Hematopoietic multipotent progenitor cell treated with erythropoietin and hydrocortisone succinate and interleukin-3 and kit ligand, for 4 days (in vitro differentiated cells): Measurements from ENCODE around the gene UBE2E2.
"Not testable (repeated sequence)": the region's sequence is repeated elsewhere in the genome, so short reads cannot be mapped to it uniquely, and the experiment has no call there.

ENCODE experiments used
- DNase-seq: peaks from one replicate; pipeline ENCODE4 v3.0.0-alpha.2; 2015

UBE2E2 gene

GRCh38 chr3:23336853-23337252 lies 133.7 kb downstream of the UBE2E2 start:
- not testable (repeated sequence) for DNase-seq

DNA sequence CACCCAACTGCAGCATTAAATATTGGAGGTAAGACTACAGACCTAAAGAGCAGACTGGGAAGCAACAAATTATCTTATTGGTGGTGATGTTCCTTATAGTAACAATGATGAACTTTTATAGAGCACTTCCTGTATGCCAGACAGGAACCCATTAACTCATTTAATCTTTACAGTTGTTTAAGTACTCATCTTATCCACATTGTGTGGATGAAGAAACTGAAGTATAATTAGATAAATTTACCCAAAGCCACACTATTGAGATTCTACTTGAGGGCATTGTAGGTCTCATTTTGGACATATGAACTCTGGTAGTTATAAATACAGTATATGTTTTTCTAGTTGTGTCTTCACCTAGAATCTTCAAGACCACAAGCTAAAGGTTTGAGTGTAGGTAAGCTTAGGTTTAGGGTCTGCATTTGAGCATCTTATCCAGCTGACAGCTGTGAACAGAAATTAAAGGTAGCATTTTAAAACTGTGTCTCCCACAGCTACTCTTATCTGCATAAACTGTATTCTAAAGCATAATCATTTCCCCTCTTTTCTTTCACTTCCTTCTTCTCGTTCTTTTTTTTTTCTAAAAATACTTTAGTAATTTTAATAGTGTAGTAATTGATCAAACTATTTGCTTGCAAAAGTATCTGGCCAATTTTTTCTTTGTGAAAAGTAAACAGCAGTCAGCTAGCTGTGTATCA lies 138.2 kb downstream of the UBE2E2 start:
- peak; percentile 9 for DNase-seq

DNA sequence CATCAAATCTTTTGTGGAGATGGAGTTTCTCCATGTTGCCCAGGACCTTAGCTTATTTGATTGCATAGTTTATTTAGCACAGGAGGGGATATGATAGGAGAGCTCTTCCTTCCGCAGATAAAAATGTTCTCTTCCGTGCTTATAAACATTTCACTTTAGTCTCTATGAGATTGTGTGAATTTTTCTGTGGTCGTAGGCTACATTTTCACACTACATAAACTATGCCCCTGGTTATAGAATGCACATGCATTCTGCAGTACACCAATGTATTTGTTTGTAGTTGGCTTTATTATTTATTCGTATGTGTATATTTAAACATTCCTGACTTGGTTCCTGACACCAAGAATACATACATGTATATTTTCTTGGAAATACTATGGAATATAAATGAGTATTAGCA lies 139.2 kb downstream of the UBE2E2 start:
- DNase-seq = no peak

DNA sequence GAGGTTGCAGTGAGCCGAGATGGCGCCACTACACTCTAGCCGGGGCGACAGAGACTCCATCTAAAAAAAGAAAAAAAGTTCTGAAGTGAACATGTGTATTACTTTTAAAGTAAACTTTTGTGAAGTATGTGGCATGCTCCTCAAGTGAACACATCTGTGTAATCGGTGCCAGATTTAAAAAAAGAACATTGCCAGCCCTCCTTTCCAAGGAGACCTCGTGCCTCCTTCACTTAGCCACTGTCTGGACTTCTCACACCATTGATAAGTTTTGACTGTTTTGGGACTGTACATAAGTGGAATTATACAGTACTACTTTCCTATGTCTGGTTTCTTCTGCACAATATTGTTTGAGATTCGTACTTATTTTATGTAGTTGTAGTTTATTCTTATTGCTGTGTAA lies 140.4 kb downstream of the UBE2E2 start:
- DNase-seq = no peak

GRCh38 chr3:23344886-23345285 lies 141.8 kb downstream of the UBE2E2 start:
- no peak for DNase-seq

- not testable (repeated sequence) for DNase-seq
These were observed 146.3 kb downstream of the UBE2E2 start for GRCh38 chr3:23349444-23349843.

- no peak for DNase-seq
These were observed 153.0 kb downstream of the UBE2E2 start for GRCh38 chr3:23356169-23356568.

GRCh38 chr3:23356923-23357322 lies 153.8 kb downstream of the UBE2E2 start:
- no peak for DNase-seq

- no peak for DNase-seq
These were observed 156.0 kb downstream of the UBE2E2 start for GRCh38 chr3:23359116-23359515.

- peak; percentile 47 for DNase-seq
These were observed 161.9 kb downstream of the UBE2E2 start for GRCh38 chr3:23365066-23365465.

DNA sequence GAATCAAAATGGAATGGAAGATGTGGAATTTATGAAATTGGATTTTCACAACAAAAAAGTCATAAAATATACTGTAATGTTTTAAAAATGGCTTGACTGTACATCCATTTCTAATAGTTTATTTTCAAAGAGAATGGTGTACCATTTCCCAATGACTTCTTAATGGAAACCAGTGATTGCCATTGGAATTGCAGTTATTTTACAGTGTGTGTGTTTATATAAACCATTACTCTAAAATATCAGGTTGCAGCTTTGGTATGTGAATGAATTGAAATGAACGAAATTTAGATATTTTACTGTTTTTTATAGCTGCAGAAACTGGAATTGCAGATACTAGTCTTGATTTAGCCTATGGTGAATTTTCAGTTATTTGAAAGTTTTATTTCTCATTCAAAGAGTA lies 165.6 kb downstream of the UBE2E2 start:
- no peak for DNase-seq

DNA sequence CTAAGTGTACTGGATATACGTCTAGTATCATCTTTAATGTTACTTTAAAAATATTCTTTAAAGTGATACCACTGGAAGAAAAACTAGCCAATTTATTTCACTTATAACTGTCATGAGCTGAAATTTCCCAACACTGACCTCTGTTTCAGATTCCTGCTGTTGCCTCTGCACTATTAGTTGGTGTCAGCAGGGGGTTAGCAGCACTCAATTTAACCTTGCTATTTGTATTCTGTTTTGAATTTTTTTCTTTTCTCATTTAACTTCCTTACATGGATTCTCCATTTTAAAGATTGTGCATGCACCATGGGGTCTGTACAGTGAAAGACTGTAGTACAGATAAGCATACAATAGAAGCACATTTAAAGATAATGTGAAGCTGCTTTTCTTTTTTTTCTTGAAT lies 169.2 kb downstream of the UBE2E2 start:
- DNase-seq = peak; percentile 2

- DNase-seq = no peak
These were observed 173.6 kb downstream of the UBE2E2 start for GRCh38 chr3:23376516-23377248.

GRCh38 chr3:23377928-23378672 lies 175.0 kb downstream of the UBE2E2 start:
- peak; percentile 21 for DNase-seq

- no peak for DNase-seq
These were observed 180.7 kb downstream of the UBE2E2 start for GRCh38 chr3:23383875-23384274.

GRCh38 chr3:23385327-23385726 lies 182.2 kb downstream of the UBE2E2 start:
- no peak for DNase-seq

- no peak for DNase-seq
These were observed 184.3 kb downstream of the UBE2E2 start for GRCh38 chr3:23387286-23387918.

DNA sequence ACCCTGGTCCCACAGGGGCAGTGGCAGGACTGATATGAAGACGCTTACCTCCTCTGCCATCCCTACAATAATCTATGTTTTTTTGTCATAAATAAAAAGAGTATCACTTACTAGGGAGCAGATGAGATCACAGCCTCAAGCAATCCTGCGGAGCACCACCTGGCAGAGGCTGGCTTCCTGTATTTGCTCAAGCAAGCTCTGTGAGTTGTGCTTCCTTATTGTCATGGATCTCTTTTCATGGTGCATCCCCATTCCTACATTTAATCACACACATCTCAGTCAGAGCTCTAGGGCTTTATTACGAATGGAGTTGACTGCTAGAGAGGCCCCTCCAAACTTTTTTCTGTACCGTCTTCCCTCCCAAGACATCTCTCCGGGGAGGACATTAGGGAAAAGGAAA lies 186.0 kb downstream of the UBE2E2 start:
- no peak for DNase-seq

DNA sequence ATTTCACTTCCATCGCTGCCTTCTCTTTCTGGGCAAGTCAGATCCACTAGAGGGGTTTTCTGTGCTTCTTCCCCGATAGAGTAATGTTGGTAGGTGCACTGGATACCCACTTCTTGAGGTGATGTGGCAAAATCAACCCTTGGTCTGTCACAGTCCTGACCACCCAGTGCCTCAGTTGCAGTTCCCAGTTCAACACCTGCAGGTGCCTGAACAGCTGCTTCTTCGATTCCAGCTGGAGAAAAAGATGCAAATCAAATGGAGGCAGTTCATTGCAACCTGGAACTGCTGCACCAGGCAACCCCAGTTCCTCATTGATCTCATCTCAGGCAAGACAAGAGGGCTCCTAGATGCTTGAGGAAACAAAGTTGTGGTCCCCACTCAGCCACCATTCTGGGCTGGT lies 186.6 kb downstream of the UBE2E2 start:
- DNase-seq = no peak

DNA sequence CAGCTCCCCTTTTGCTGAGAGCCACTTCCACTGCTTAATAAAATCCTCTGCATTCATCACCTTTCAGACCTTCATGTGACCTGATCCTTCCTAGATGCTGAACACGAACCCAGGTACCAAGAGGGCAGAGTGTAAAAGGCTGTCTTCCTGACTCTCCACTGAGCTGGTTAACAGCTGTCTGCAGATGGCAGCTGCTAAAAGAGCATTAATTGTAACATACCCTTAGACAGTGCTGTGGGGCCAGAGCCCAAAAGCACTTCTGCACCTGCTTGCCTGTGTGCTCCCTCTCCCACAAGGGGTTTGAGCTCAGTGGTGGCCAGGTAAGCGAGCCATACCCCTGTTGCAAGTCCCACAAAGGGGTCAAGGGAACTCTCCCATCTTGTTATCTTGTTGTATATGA lies 187.3 kb downstream of the UBE2E2 start:
- DNase-seq = no peak

DNA sequence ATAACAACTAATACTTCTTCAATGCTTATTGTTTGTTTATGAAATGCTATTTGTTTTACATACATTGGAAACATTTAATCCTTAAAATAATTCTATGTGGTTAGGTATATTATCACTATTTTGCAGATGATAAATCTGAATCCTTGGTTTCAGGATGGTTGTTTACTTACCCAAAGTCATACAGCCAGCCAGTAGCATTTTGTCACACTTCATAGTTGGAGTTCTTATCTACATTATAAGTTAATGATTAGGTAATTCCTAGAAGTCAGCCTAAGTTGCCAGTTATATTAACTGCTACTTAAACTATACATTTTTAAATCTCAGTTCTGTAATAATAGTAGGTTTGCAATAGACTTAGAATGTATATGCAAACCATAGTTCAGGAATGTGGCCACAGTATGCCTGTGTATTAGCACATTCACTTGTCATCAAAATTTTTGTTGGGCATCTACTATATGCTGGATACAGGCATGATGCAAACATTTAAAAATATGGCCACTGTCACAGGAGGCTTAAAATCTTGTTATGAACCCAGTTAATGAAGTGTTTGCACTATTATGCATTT lies 187.9 kb downstream of the UBE2E2 start:
- DNase-seq = no peak

- DNase-seq = no peak
These were observed 192.0 kb downstream of the UBE2E2 start for GRCh38 chr3:23395115-23395514.

GRCh38 chr3:23396746-23397145 lies 193.6 kb downstream of the UBE2E2 start:
- no peak for DNase-seq
